G401 (cell line): ENCODE results near the gene DYNC1H1. TPM values are rescaled to one million over a fixed set of nuclear protein-coding genes. Genes with fewer than 3 reads are reported as not detected.
"Not testable (repeated sequence)": the region's sequence is repeated elsewhere in the genome, so short reads cannot be mapped to it uniquely, and the experiment has no call there.

Experiments used
- DNase-seq: peaks from one replicate; pipeline ENCODE4 v3.0.0-alpha.2; 2015; ENCODE audit warnings: low spot score
- in situ Hi-C: cut with HindIII; loops from 2 replicates; pipeline ENCODE4 v1.10.0; 2016; ENCODE audit warnings: low sequenced_read_pairs, mixed read lengths
- total RNA-seq: library from RNA; depleted of rRNA; stranded (reverse); fragments of >200 nt; shearing (Covaris generic); gene quantifications from 2 replicates; pipeline ENCODE4 v1.2.3, GENCODE V29; 2014

DYNC1H1 gene
- total RNA-seq, 1 experiment from 2014 or later: 187 TPM

GRCh38 chr14:101980251-101980650, 15.9 kb downstream of the DYNC1H1 start:
- in situ Hi-C loops: no loop called here
- DNase-seq: no peak

GRCh38 chr14:101980700-101981099, 16.3 kb downstream of the DYNC1H1 start:
- DNase-seq: peak; percentile 76
- in situ Hi-C loops: no loop called here

GRCh38 chr14:101982621-101983020, 18.2 kb downstream of the DYNC1H1 start:
- in situ Hi-C loops: no loop called here
- no peak for DNase-seq

- in situ Hi-C loops: not testable (repeated sequence)
These were observed 20.5 kb downstream of the DYNC1H1 start for GRCh38 chr14:101984831-101985230.

GRCh38 chr14:101985957-101986356, 21.6 kb downstream of the DYNC1H1 start:
- no peak for DNase-seq
- in situ Hi-C loops: no loop called here

More at GRCh38 chr14:101984831-101985230, 20.5 kb downstream of the DYNC1H1 start:
- not testable (repeated sequence) for DNase-seq

GRCh38 chr14:101986953-101987352, 22.6 kb downstream of the DYNC1H1 start:
- in situ Hi-C loops: no loop called here
- DNase-seq: no peak

- in situ Hi-C loops: no loop called here
- DNase-seq: no peak
These were observed 24.0 kb downstream of the DYNC1H1 start for GRCh38 chr14:101988377-101988776.

- in situ Hi-C loops: no loop called here
- DNase-seq: no peak
These were observed 27.0 kb downstream of the DYNC1H1 start for GRCh38 chr14:101991352-101991751.

GRCh38 chr14:101992708-101993107, 28.3 kb downstream of the DYNC1H1 start:
- in situ Hi-C loops: no loop called here
- DNase-seq: no peak

- peak; percentile 49 for DNase-seq
- in situ Hi-C loops: no loop called here
These were observed 33.3 kb downstream of the DYNC1H1 start for GRCh38 chr14:101997429-101998336.

- DNase-seq: no peak
- in situ Hi-C loops: no loop called here
These were observed 36.5 kb downstream of the DYNC1H1 start for GRCh38 chr14:102000902-102001301.

GRCh38 chr14:102005336-102005735, 41.0 kb downstream of the DYNC1H1 start:
- in situ Hi-C loops: no loop called here
- no peak for DNase-seq

GRCh38 chr14:102007916-102008418, 43.6 kb downstream of the DYNC1H1 start:
- in situ Hi-C loops: no loop called here
- peak; percentile 47 for DNase-seq

GRCh38 chr14:102008891-102009290, 44.5 kb downstream of the DYNC1H1 start:
- DNase-seq: peak; percentile 23
- in situ Hi-C loops: no loop called here

GRCh38 chr14:102011631-102012030, 47.3 kb downstream of the DYNC1H1 start:
- in situ Hi-C loops: no loop called here
- no peak for DNase-seq

GRCh38 chr14:102012336-102012735, 48.0 kb downstream of the DYNC1H1 start:
- DNase-seq: no peak
- in situ Hi-C loops: no loop called here

GRCh38 chr14:102013669-102014200, 49.4 kb downstream of the DYNC1H1 start:
- in situ Hi-C loops: no loop called here
- DNase-seq: no peak

GRCh38 chr14:102015045-102015685, 50.8 kb downstream of the DYNC1H1 start:
- no peak for DNase-seq
- in situ Hi-C loops: no loop called here

- no peak for DNase-seq
- in situ Hi-C loops: no loop called here
These were observed 51.4 kb downstream of the DYNC1H1 start for GRCh38 chr14:102015771-102016170.
